ENCODE data around the gene ELAVL1. TPM values are rescaled to one million over a fixed set of nuclear protein-coding genes. Genes with fewer than 3 reads are reported as not detected.

ELAVL1 gene
- total and polyA plus RNA-seq, 2 of the 13 experiments (the other 11 are each of a cell fraction or from before 2014, with no cell fraction given): 27.9 to 38.4 TPM

GRCh38 chr19:7919610-7920518 lies 85.6 kb downstream of the ELAVL1 start, which contains the start of gene SNAPC2 (continued):
- TF ChIP-seq ZBTB4 (CRISPR knock-in tag; IDR thresholded peaks at IDR 0.05; ENCODE audit: borderline replicate concordance) (no peak), ELK4 (CRISPR knock-in tag; IDR thresholded peaks at IDR 0.05; ENCODE audit: borderline replicate concordance) (no peak), RNF2 (conservative IDR thresholded peaks at IDR 0.05; ENCODE audit: low read depth) (no peak; the same call in 1 of the 2 replicates), MTF2 (CRISPR knock-in tag; IDR thresholded peaks at IDR 0.05; ENCODE audit: borderline replicate concordance) (no peak), ZBTB10 (CRISPR knock-in tag; IDR thresholded peaks at IDR 0.05; ENCODE audit: borderline replicate concordance) (0 out of 2 replicates have a peak, but pooled peaks have one; percentile 49), ZNF772 (CRISPR knock-in tag; IDR thresholded peaks at IDR 0.05) (peak; percentile 87; the same call in 1 of the 2 replicates), ZNF282 (IDR thresholded peaks at IDR 0.05; ENCODE audit: partially characterized antibody) (no peak), SRSF4 (IDR thresholded peaks at IDR 0.05; ENCODE audit: low read depth, low read length, poor library complexity, severe bottlenecking) (no peak), PCBP2 (optimal IDR thresholded peaks at IDR 0.05; ENCODE audit: low read depth, low read length, poor library complexity, severe bottlenecking) (no peak), ZFP82 (CRISPR knock-in tag; IDR thresholded peaks at IDR 0.05; ENCODE audit: borderline replicate concordance) (no peak), ZNF652 (CRISPR knock-in tag; IDR thresholded peaks at IDR 0.05; ENCODE audit: borderline replicate concordance, low read depth) (no peak), DBP (CRISPR knock-in tag; IDR thresholded peaks at IDR 0.05; ENCODE audit: not compliant biosample characterization) (no peak), SRSF1 (optimal IDR thresholded peaks at IDR 0.05; ENCODE audit: low read depth, low read length) (no peak), TBL1XR1 (IDR thresholded peaks at IDR 0.05; ENCODE audit: borderline replicate concordance, low read length, partially characterized antibody) (no peak), BORCS8-MEF2B (CRISPR knock-in tag; IDR thresholded peaks at IDR 0.05) (no peak), CCAR2 (optimal IDR thresholded peaks at IDR 0.05; ENCODE audit: low read depth, low read length) (no peak), BRF2 (CRISPR knock-in tag; IDR thresholded peaks at IDR 0.05) (no peak; the same call in 1 of the 2 replicates), TOE1 (CRISPR knock-in tag; IDR thresholded peaks at IDR 0.05) (no peak)
